NCI-H69 (cell line): ENCODE results near the gene WDFY3.
"Not testable (repeated sequence)": the region's sequence is repeated elsewhere in the genome, so short reads cannot be mapped to it uniquely, and the experiment has no call there.

ENCODE experiments used
- DNase-seq: peaks from one replicate; lab custom pipeline; 2025; lab: John Stamatoyannopoulos, UW

WDFY3 gene

GRCh38 chr4:84852081-84852480 lies 114.4 kb downstream of the WDFY3 start:
- peak; percentile 86 for DNase-seq

- DNase-seq = no peak
Observed at GRCh38 chr4:84849051-84849640, 117.3 kb downstream of the WDFY3 start.

- DNase-seq = no peak
Observed at GRCh38 chr4:84848432-84848831, 118.1 kb downstream of the WDFY3 start.

GRCh38 chr4:84847978-84848377 lies 118.5 kb downstream of the WDFY3 start:
- no peak for DNase-seq

DNA sequence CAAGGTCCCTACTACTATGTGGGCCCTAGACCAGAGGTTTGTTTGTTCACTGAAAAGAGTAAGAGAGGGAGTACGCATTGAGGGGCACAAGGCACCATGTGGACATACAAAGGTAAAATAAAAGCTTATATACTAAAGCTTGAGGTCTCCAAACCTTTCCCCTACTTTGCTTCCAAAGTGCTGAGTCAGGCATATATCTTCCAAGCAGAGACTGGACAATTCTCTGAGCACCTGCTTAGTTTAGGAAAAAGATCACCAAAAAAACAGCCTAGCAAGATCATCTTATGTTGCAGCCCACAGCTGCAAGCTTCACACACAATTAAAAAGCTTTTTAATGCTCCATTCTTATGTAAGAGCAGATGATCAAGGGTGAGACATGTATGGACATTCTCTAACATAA lies 119.5 kb downstream of the WDFY3 start:
- DNase-seq = no peak

DNA sequence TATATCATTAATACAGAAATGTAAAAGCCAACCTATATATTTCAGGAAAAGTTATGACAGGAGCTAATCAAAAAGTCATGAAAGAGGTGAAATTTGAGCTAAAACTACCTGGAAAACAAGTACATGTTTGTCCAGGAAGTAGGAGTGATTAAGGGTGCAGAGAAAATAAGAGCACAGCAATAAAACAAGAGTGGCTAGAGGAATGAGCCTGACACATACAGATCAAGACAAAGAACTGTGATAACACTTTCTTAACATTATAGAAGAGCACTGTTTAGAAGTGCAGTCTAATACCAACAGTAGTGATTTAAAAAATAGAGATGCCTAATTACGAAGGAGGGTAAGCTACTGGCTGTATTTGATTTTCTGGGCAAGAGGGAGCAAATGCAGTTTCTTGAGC lies 125.1 kb downstream of the WDFY3 start:
- DNase-seq = peak; percentile 0

GRCh38 chr4:84837751-84838150 lies 128.7 kb downstream of the WDFY3 start:
- no peak for DNase-seq

- DNase-seq = not testable (repeated sequence)
Observed at GRCh38 chr4:84829633-84830032, 136.9 kb downstream of the WDFY3 start.

- peak; percentile 43 for DNase-seq
Observed at GRCh38 chr4:84826681-84827080, 139.8 kb downstream of the WDFY3 start.

GRCh38 chr4:84825701-84826341 lies 140.7 kb downstream of the WDFY3 start:
- DNase-seq = no peak

- DNase-seq = no peak
Observed at GRCh38 chr4:84821064-84821463, 145.4 kb downstream of the WDFY3 start.

GRCh38 chr4:84814094-84814750 lies 152.3 kb downstream of the WDFY3 start:
- no peak for DNase-seq

- DNase-seq = no peak
Observed at GRCh38 chr4:84809946-84810345, 156.5 kb downstream of the WDFY3 start.

- DNase-seq = no peak
Observed at GRCh38 chr4:84808332-84808731, 158.2 kb downstream of the WDFY3 start.

DNA sequence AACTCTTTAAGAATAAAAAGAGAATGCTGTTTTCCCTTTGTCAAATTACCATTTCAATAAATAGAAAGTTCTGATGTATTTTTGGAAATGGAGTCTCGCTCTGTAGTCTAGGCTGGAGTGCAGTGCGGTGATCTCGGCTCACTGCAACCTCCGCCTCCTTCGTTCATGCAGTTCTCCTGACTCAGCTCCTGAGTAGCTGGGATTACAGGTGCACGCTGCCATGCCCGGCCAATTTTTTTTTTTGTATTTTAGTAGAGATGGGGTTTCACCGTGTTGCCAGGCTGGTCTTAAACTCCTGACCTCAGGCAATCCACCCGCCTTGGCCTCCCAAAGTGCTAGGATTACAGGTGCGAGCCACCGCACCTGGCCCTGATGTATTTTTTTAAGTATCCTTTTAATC lies 159.9 kb downstream of the WDFY3 start:
- not testable (repeated sequence) for DNase-seq

GRCh38 chr4:84804136-84804535 lies 162.4 kb downstream of the WDFY3 start:
- DNase-seq = no peak

- DNase-seq = no peak
Observed at GRCh38 chr4:84803720-84804119, 162.8 kb downstream of the WDFY3 start.

- DNase-seq = no peak
Observed at GRCh38 chr4:84803116-84803515, 163.4 kb downstream of the WDFY3 start.

DNA sequence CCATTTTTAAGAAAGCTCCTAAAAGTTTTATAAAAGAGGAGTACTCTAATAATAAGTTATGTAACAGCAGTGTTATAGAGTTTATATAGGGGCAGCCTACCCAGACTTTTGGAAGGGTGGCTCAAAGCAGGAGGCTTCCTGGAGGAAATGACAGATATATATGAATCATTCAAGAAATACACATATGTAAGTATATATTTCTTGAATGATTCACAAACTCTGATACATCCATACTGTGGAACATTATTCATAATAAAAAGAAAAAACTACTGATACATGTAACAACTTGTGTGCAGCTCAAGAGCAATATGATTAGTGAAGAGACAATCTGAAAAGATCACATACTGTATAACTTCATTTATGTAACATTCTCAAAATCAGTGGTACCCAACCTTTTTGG lies 166.2 kb downstream of the WDFY3 start:
- DNase-seq = no peak

DNA sequence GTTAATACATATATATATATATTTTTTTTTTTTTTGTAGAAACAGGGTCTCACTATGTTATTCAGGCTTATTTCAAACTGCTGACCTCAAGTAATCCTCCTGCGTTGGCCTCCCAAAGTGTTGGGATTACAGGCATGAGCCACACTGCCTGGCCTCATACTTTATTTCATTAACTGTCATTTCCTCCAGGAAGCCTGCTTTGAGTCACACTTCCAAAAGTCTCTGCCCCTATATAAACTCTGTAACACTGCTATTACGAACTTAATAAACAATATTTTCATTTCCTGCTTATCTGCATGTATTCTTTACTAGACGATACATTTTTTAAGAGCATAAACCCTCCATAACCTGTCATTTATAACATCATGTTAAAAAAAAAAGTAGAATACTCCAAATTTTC lies 167.2 kb downstream of the WDFY3 start:
- no peak for DNase-seq

DNA sequence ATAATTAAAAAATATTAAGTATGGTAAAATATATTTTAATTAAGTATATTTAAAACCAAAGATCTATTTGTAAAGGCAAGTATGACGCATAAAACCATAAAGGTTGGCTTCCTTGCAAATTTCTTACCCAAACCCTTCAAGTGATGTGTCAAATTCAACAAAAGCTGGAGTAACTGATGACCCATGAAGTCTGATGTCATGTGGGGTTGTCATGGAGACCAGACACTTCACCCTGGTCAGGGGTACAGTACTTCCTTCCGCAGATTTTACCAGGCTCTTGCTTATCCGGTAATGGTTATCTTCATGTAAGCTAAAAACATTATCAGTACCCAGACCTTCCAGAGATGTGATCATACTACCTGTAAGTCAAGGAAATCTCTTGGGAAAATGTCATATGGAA lies 170.1 kb downstream of the WDFY3 start:
- DNase-seq = peak; percentile 7

DNA sequence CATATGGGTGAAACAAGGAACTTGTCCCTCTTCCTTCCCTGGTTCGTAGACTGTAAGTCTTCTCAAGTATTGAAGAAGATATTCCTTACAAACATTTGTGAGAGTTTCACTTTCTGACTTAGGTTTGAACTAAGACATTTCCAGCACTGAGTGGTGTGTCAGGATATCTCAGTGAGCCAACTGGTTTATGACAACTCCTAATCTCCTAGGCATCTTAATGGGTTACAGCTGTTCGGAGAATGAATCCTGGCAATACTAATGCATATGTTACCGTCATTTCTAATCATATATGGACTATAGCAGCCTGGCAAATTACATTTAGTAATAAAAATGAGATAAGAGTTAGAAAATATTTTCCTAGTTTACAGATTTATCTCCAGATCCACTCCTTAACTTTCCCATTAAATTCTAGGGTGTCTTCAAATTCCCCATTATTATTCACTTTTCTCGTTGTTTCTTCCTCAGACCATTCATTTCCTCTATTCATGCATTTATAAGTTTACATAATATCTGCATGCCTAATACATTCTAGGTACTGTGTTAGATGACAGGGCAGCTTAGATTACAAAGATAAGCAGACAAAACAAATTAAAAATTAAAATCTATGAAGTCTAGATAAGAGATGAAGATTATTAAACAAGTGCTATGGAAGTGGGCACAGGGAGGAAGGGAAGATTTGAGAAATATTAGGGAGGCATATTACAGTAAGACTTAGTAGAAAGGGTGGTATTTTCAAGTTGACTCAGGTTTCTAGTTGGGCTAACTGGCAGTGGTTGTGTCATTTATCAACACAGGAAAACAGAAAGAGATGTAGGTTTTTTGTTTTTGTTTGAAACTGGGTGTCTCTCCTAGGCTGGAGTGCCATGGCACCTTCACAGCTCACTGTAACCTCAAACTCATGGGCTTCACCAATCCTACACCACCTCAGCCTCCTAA lies 173.9 kb downstream of the WDFY3 start:
- DNase-seq = no peak
